SJSA1 (cell line): ENCODE results near the gene PPP1R10. TPM values are rescaled to one million over a fixed set of nuclear protein-coding genes. Genes with fewer than 3 reads are reported as not detected.
A peak's percentile ranks its signal among the peaks of the same experiment; 100 is the strongest.
"Not testable (repeated sequence)": the region's sequence is repeated elsewhere in the genome, so short reads cannot be mapped to it uniquely, and the experiment has no call there.

Source experiments
- DNase-seq, 2 experiments: peaks; one replicate each; pipeline ENCODE4 v3.0.0-alpha.2; 2015 to 2020; ENCODE audit warnings: low spot score in 2 of 2, low read depth in 1 of 2
- H3K27ac ChIP-seq: fragments of 250-450 bp; sonication (Bioruptor Pico); 2 replicates; pipeline ENCODE4 v1.5.1; 2020; ENCODE audit warnings: mild to moderate bottlenecking, moderate library complexity
- H3K27me3 ChIP-seq: fragments of 250-450 bp; sonication (Bioruptor Pico); replicated peaks from 2 replicates; pipeline ENCODE4 v1.5.1; 2020; ENCODE audit warnings: mild to moderate bottlenecking, moderate library complexity
- H3K36me3 ChIP-seq: fragments of 250-450 bp; sonication (Bioruptor Pico); 2 replicates; pipeline ENCODE4 v1.5.1; 2020; ENCODE audit warnings: mild to moderate bottlenecking
- H3K4me1 ChIP-seq: fragments of 250-450 bp; sonication (Bioruptor Pico); replicated peaks from 2 replicates; pipeline ENCODE4 v1.6.1; 2021; ENCODE audit warnings: mild to moderate bottlenecking
- H3K4me3 ChIP-seq: fragments of 250-450 bp; sonication (Bioruptor Pico); 2 replicates; pipeline ENCODE4 v1.5.1; 2020; ENCODE audit warnings: mild to moderate bottlenecking
- H3K9me3 ChIP-seq: fragments of 250-450 bp; sonication (Bioruptor Pico); replicated peaks from 2 replicates; pipeline ENCODE4 v1.5.1; 2020; ENCODE audit warnings: mild to moderate bottlenecking
- total RNA-seq: library from RNA; depleted of rRNA; stranded (reverse); fragments of >200 nt; shearing (Covaris generic); gene quantifications from 2 replicates; pipeline ENCODE4 v1.2.3, GENCODE V29; 2014

PPP1R10 gene
- total RNA-seq, 1 experiment from 2014 or later, result 21.0 TPM

DNA sequence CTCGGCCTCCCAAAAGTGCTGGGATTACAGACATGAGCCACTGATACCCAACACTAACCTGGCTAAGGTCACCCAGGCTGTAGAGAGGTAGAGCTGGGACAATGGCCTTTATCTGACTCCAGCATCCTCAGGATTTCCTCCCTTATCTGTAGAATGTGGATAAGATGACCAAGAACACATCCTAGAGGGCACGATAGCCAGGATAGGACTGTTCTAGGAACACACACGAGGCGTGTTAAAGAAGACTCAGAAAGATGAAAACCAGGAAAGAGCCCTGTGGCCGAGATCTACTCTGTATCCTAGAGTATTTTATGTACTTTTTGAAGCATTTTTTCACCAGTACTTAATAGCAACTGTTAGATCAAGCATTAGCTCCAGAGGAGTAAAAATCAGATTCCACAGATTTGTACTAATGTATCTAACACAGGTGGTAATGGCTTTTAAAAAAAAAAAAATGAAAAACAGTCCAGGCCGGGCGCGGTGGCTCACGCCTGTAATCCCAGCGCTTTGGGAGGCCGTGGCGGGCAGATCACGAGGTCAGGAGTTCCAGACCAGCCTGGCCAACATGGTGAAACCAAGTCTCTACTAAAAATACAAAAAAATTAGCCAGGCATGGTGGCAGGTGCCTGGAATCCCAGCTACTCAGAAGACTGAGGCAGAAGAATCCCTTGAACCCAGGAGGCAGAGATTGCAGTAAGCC is 17.3 kb downstream of the PPP1R10 start:
- no peaks in the 10 kb centered on the region for H3K27me3 ChIP-seq
- no peak for DNase-seq
- no peaks in the 10 kb centered on the region for H3K9me3 ChIP-seq
- H3K4me1 ChIP-seq, result no peaks in the 10 kb centered on the region
- no peak overlapping the region for H3K27ac ChIP-seq
- H3K4me3 ChIP-seq, result no peak overlapping the region
- H3K36me3 ChIP-seq, result peaks cover 69% of the 10 kb centered on the region

GRCh38 chr6:30598912-30599624 is 18.0 kb downstream of the PPP1R10 start:
- Histone ChIP-seq H3K27me3 (no peaks in the 10 kb centered on the region), H3K27ac (no peak overlapping the region), H3K4me3 (no peak overlapping the region), H3K36me3 (peaks cover 69% of the 10 kb centered on the region), H3K4me1 (no peaks in the 10 kb centered on the region), H3K9me3 (no peaks in the 10 kb centered on the region)
- no peak for DNase-seq

GRCh38 chr6:30597315-30598144 is 19.5 kb downstream of the PPP1R10 start:
- not testable (repeated sequence) for H3K9me3 ChIP-seq, H3K4me1 ChIP-seq, H3K27me3 ChIP-seq, H3K27ac ChIP-seq, H3K4me3 ChIP-seq
- peaks cover 63% of the 10 kb centered on the region for H3K36me3 ChIP-seq
- DNase-seq, result peak; percentile 62 to 79

- Histone ChIP-seq H3K4me3 (no peak overlapping the region), H3K9me3 (no peaks in the 10 kb centered on the region), H3K27me3 (no peaks in the 10 kb centered on the region), H3K27ac (no peak overlapping the region), H3K4me1 (no peaks in the 10 kb centered on the region), H3K36me3 (peaks cover 76% of the 10 kb centered on the region)
- DNase-seq, result no peak
Measured at GRCh38 chr6:30592287-30592686, 24.8 kb downstream of the PPP1R10 start.

GRCh38 chr6:30591008-30591407 is 26.0 kb downstream of the PPP1R10 start:
- Histone ChIP-seq H3K9me3 (no peaks in the 10 kb centered on the region), H3K4me1 (no peaks in the 10 kb centered on the region), H3K27me3 (no peaks in the 10 kb centered on the region), H3K27ac (no peak overlapping the region), H3K36me3 (peaks cover 86% of the 10 kb centered on the region), H3K4me3 (no peak overlapping the region)
- no peak for DNase-seq

- H3K27me3 ChIP-seq, result no peaks in the 10 kb centered on the region
- peaks cover 90% of the 10 kb centered on the region for H3K36me3 ChIP-seq
- no peak overlapping the region for H3K4me3 ChIP-seq
- no peaks in the 10 kb centered on the region for H3K9me3 ChIP-seq
- H3K4me1 ChIP-seq, result no peaks in the 10 kb centered on the region
- H3K27ac ChIP-seq, result no peak overlapping the region
- DNase-seq, result no peak
Measured at GRCh38 chr6:30590509-30590908, 26.5 kb downstream of the PPP1R10 start.

DNA sequence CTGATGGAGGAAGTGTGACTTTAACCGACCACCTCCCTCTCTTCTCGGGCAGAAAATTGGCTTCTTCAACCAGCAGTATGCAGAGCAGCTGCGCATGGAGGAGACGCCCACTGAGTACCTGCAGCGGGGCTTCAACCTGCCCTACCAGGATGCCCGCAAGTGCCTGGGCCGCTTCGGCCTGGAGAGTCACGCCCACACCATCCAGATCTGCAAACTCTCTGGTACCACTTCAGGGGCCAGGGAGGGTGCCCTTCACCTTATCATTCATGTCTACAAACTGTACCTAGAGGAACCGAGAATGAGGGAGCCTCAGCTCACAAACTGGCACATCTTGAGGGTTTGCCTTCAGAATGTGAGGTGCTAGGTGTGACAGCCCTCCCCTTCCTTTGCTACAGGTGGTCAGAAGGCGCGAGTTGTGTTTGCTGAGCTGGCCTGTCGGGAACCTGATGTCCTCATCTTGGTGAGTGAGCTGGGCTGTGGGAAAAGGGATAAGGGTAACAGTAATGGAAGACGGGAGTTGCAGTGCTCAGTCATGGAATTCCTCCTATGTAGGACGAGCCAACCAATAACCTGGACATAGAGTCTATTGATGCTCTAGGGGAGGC is 27.2 kb downstream of the PPP1R10 start:
- Histone ChIP-seq H3K4me3 (no peak overlapping the region), H3K36me3 (peaks cover 90% of the 10 kb centered on the region), H3K9me3 (no peaks in the 10 kb centered on the region), H3K27me3 (no peaks in the 10 kb centered on the region), H3K4me1 (no peaks in the 10 kb centered on the region), H3K27ac (no peak overlapping the region)
- no peak for DNase-seq

GRCh38 chr6:30583921-30584320 is 33.1 kb downstream of the PPP1R10 start:
- Histone ChIP-seq H3K36me3 (peaks cover 94% of the 10 kb centered on the region), H3K4me3 (no peak overlapping the region), H3K4me1 (no peaks in the 10 kb centered on the region), H3K9me3 (no peaks in the 10 kb centered on the region), H3K27me3 (no peaks in the 10 kb centered on the region), H3K27ac (no peak overlapping the region)
- DNase-seq, result no peak

GRCh38 chr6:30578051-30578450 is 39.0 kb downstream of the PPP1R10 start:
- H3K27ac ChIP-seq, result no peak overlapping the region
- H3K9me3 ChIP-seq, result no peaks in the 10 kb centered on the region
- peaks cover 80% of the 10 kb centered on the region for H3K36me3 ChIP-seq
- H3K27me3 ChIP-seq, result no peaks in the 10 kb centered on the region
- DNase-seq, result no peak
- H3K4me3 ChIP-seq, result no peak overlapping the region
- H3K4me1 ChIP-seq, result no peaks in the 10 kb centered on the region

DNA sequence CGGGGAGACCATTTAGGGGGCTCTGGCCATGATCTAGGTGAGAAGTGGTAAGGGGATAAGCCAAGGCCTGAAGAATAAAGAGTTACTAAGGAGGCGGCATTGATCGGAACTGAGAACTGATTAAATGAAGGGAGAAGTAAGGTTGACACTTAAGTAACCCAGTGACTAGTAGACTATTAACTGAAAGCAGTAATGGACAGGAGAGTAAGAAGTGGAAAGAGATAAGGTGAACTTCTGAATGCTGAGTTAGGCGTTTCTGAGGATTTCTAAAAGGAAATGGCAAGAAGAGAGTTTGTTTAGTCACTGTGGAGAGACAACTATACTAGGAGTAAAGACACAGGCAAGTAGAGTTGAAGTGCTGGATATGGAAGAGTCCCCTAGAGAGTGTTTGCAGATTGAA is 43.9 kb downstream of the PPP1R10 start:
- Histone ChIP-seq H3K4me1 (peaks cover 13% of the 10 kb centered on the region), H3K27ac (no peak overlapping the region), H3K9me3 (no peaks in the 10 kb centered on the region), H3K27me3 (no peaks in the 10 kb centered on the region), H3K36me3 (peaks cover 45% of the 10 kb centered on the region), H3K4me3 (no peak overlapping the region)
- no peak for DNase-seq

- Histone ChIP-seq H3K27ac (peak overlapping the region; percentile 83; the same call in 1 of the 2 replicates), H3K4me1 (peaks cover 13% of the 10 kb centered on the region), H3K4me3 (peak overlapping the region; percentile 68), H3K9me3 (no peaks in the 10 kb centered on the region), H3K36me3 (peaks cover 35% of the 10 kb centered on the region), H3K27me3 (no peaks in the 10 kb centered on the region)
- no peak for DNase-seq
Measured at GRCh38 chr6:30572148-30572547, 44.9 kb downstream of the PPP1R10 start.

GRCh38 chr6:30571762-30572082 is 45.3 kb downstream of the PPP1R10 start:
- Histone ChIP-seq H3K36me3 (peaks cover 31% of the 10 kb centered on the region), H3K9me3 (no peaks in the 10 kb centered on the region), H3K4me1 (peaks cover 13% of the 10 kb centered on the region), H3K27ac (peak overlapping the region; percentile 83), H3K4me3 (peak overlapping the region; percentile 68), H3K27me3 (no peaks in the 10 kb centered on the region)
- DNase-seq, result no peak

- H3K4me3 ChIP-seq, result peak within 1 kb of the TSS; percentile 68
- peak within 1 kb of the TSS; percentile 83 for H3K27ac ChIP-seq
- peaks cover 13% of the 10 kb centered on the region for H3K4me1 ChIP-seq
- peak; percentile 98 to 99 for DNase-seq
- H3K27me3 ChIP-seq, result no peaks in the 10 kb centered on the region
- peaks cover 26% of the 10 kb centered on the region for H3K36me3 ChIP-seq
- no peaks in the 10 kb centered on the region for H3K9me3 ChIP-seq
Measured at GRCh38 chr6:30571075-30571761, 45.8 kb downstream of the PPP1R10 start, which contains the start of gene ABCF1. ABCF1 (plus strand) TSS chr6:30571442; CDS start chr6:30571488, 46 bp downstream.
